Brain microvascular endothelial cell (primary cell): ENCODE data around the gene ACAP3.

Source experiments
- DNase-seq: peaks from one replicate; pipeline ENCODE4 v3.0.0-alpha.2; 2020
- H3K27ac ChIP-seq: fragments of 250-450 bp; sonication (Bioruptor Pico); 2 replicates; pipeline ENCODE4 v1.5.1; 2020; ENCODE audit warnings: mild to moderate bottlenecking, moderate library complexity
- H3K27me3 ChIP-seq: fragments of 250-450 bp; sonication (Bioruptor Pico); replicated peaks from 2 replicates; pipeline ENCODE4 v1.5.1; 2020; ENCODE audit warnings: mild to moderate bottlenecking
- H3K36me3 ChIP-seq: fragments of 250-450 bp; sonication (Bioruptor Pico); replicated peaks from 2 replicates; pipeline ENCODE4 v1.5.1; 2020; ENCODE audit warnings: mild to moderate bottlenecking
- H3K4me3 ChIP-seq: 2 replicates; pipeline ENCODE4 v1.5.1; 2011; ENCODE audit warnings: low read depth, mild to moderate bottlenecking, control low read depth, low read length, moderate library complexity
- CTCF ChIP-seq: IDR thresholded peaks from 2 replicates; pipeline ENCODE4 v1.5.1; 2011; ENCODE audit warnings: low read depth, mild to moderate bottlenecking, moderate library complexity, low read length, control low read depth, inconsistent platforms; ENCODE audit errors: missing control alignments
- in situ Hi-C: cut with HindIII; loops from 2 replicates; pipeline ENCODE4 v1.10.0; 2017; ENCODE audit warnings: low sequenced_read_pairs, low pct_ligation_motif_present

The ACAP3 gene

DNA sequence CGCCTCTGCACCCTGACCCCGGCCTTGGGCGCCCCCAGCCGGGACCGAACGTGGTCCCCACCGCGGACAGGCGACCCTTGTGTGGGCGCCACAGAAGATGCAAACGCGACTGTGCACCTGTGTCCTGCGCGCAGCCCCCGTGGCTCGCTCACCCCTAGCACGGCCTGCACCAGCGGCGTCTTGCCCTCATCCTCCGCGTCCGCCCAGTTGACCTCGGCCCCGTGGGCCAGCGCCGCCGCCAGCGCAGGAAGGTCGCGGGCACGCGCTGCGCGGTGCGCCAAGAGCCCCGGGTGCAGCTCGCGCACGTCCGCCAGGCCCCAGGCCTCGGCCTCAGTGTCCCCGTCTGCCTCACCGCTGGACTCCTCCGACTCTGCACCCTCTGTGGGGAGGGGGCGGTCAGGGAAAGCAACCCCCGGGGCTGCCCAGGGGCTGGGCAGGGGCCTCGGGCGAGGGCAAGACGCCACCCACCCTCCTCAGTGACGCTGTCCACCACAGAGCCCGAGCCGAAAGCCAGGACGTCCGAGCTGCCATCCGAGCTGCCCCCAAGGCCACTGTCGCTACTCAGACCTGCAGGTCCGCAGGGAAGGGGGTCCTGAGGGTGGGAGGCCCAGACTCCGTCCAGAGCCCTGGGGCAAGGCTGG lies 13.4 kb downstream of the ACAP3 start:
- no peak for TF ChIP-seq CTCF
- no peak for DNase-seq
- no peak overlapping the region for H3K27ac ChIP-seq
- H3K27me3 ChIP-seq: no peaks in the 10 kb centered on the region
- in situ Hi-C loops: no loop called here
- peaks cover 5% of the 10 kb centered on the region for H3K36me3 ChIP-seq
- H3K4me3 ChIP-seq: no peak overlapping the region

- TF ChIP-seq CTCF: no peak
- H3K27me3 ChIP-seq: no peaks in the 10 kb centered on the region
- no peak overlapping the region for H3K27ac ChIP-seq
- H3K4me3 ChIP-seq: no peak overlapping the region
- peaks cover 5% of the 10 kb centered on the region for H3K36me3 ChIP-seq
- in situ Hi-C loops: no loop called here
- DNase-seq: no peak
Observed at GRCh38 chr1:1293263-1294249, 14.2 kb downstream of the ACAP3 start.

DNA sequence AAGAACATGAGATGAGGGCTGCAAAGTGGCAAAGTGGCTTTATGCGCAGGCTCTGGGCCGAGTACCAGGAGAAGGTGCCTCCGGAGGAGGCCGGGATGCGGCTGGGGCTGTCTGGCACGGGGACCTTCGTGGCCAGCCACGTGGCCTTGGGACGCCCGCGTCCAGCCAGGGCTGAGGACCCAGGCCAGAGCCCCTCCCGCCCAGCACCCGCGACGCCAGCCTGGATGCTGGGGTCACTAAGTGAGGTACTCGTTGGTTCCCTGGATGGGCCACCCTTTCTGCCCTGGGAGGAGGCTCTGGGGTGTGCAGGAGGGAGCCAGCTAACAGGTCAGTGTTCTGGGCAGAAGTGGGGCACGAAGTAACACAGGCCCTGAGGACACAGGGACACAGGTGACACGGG lies 14.9 kb downstream of the ACAP3 start:
- DNase-seq: no peak
- peaks cover 5% of the 10 kb centered on the region for H3K36me3 ChIP-seq
- in situ Hi-C loops: no loop called here
- H3K27me3 ChIP-seq: no peaks in the 10 kb centered on the region
- no peak for TF ChIP-seq CTCF
- no peak overlapping the region for H3K4me3 ChIP-seq
- no peak overlapping the region for H3K27ac ChIP-seq

- no peak for DNase-seq
- H3K27ac ChIP-seq: no peak overlapping the region
- H3K4me3 ChIP-seq: no peak overlapping the region
- peaks cover 5% of the 10 kb centered on the region for H3K36me3 ChIP-seq
- in situ Hi-C loops: no loop called here
- no peak for TF ChIP-seq CTCF
- no peaks in the 10 kb centered on the region for H3K27me3 ChIP-seq
Observed at GRCh38 chr1:1292442-1292779, 15.3 kb downstream of the ACAP3 start.

GRCh38 chr1:1291548-1292441 lies 15.9 kb downstream of the ACAP3 start:
- in situ Hi-C loops: no loop called here
- TF ChIP-seq CTCF: peak; percentile 76

More at GRCh38 chr1:1291548-1292441, 15.9 kb downstream of the ACAP3 start:
- H3K4me3 ChIP-seq: no peak overlapping the region
- no peak overlapping the region for H3K27ac ChIP-seq
- H3K36me3 ChIP-seq: peaks cover 4% of the 10 kb centered on the region
- DNase-seq: peak; percentile 51
- no peaks in the 10 kb centered on the region for H3K27me3 ChIP-seq
